ENCODE measurements around the gene TEN1.
"Not testable (repeated sequence)": the region's sequence is repeated elsewhere in the genome, so short reads cannot be mapped to it uniquely, and the experiment has no call there.

The TEN1 gene

GRCh38 chr17:76025294-76025693, 46.3 kb downstream of the TEN1 start:
- no peak for DNase-seq (ENCODE audit: low read depth in 2 of 2)

GRCh38 chr17:76026714-76027158, 47.7 kb downstream of the TEN1 start:
- no peak for DNase-seq (ENCODE audit: low read depth in 2 of 2)

- DNase-seq (ENCODE audit: low read depth in 2 of 2) = no peak
Observed at GRCh38 chr17:76027159-76027839, 48.3 kb downstream of the TEN1 start, which contains the start of gene EVPL. Gene EVPL (minus strand): TSS chr17:76027306. CDS start chr17:76027198, 108 bp downstream.

GRCh38 chr17:76032073-76032779, 53.2 kb downstream of the TEN1 start:
- DNase-seq (ENCODE audit: low read depth in 2 of 2) = no peak

DNA sequence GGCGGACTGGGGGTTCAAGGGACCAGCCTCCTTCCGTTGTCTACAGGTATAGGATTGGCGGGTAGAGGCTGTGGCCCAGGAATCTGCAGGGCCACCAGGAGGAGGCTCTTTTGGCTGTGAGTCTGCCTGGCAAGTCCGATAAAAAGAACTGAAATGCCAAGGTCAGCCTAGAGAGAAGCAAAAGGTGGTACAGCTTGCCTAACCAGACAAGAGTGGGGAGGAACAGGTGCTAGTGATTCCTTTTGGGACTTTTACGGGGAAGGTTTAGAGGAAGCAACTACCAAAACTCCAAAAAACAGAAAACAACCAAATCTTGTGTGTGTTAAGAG, 53.7 kb downstream of the TEN1 start:
- DNase-seq (ENCODE audit: low read depth in 2 of 2) = no peak

GRCh38 chr17:76033139-76033538, 54.1 kb downstream of the TEN1 start:
- no peak for DNase-seq (ENCODE audit: low read depth in 2 of 2)

DNA sequence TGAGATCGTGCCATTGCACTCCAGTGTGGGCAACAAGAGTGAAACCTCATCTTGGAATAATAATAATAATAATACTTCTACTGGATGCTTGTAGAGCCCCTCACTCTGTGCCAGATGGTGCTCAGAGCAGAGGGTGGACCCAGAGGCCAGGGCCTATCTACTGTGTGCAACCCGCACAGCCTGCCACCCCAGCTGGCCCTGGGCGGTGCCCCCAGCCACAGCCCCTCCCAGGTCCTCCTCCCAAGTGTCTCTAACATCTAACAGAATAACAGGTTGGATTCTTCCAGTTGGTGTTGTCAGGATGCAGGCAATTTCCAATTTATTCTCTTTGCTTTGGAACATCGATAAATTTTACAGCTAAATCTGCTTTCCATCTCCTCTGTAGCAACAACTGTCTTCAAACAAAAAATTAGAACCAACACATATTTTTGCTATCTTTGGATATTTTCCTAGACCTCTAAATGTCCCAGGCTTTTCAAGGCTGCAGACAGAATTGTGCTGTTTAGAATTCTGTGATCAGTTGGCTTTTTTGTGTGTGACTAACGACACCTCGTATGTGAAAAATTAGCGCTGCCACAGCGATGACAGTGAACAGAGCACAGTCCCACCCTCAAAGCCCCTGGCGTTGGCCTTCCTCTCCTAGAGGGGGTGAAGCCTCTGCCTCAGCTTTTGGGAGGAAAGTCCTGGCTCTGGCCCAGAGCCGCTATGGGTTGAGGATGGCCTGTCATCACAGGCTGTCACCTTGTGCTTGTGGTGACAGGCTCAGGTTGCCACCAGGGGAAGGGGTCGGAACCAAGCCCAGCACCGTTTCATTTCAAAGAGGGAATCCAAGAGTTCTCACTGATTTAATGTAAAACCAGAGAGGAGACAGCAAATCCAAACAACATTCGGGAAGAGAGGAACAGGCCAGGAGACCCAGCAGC, 55.6 kb downstream of the TEN1 start:
- DNase-seq (ENCODE audit: low read depth in 2 of 2) = no peak

- DNase-seq (ENCODE audit: low read depth in 2 of 2) = no peak
Observed at GRCh38 chr17:76036497-76037261, 57.6 kb downstream of the TEN1 start.

GRCh38 chr17:76038050-76038449, 59.0 kb downstream of the TEN1 start:
- no peak for DNase-seq (ENCODE audit: low read depth in 2 of 2)

DNA sequence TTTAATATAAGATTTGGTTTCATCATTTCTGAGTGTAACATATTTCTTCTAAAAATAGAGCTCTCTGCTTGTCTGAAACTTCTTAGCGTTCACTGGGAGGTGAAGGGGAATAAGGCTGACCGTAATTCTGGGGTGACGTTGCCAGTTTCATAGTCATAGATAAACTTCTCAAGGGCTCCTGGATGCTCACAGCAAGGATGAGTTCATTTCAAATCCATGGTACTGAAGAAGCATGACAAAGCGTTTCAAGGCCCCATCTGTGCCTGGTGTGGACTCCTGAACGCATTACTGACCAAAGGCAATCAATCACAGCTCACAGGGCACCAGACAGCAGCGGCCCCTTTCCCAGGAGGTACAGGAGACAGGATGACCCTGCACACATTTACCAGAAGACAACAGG, 60.1 kb downstream of the TEN1 start:
- DNase-seq (ENCODE audit: low read depth in 2 of 2) = no peak

GRCh38 chr17:76040376-76040775, 61.3 kb downstream of the TEN1 start:
- no peak for DNase-seq (ENCODE audit: low read depth in 2 of 2)

- DNase-seq (ENCODE audit: low read depth in 2 of 2) = not testable (repeated sequence)
Observed at GRCh38 chr17:76042868-76043267, 63.8 kb downstream of the TEN1 start.

DNA sequence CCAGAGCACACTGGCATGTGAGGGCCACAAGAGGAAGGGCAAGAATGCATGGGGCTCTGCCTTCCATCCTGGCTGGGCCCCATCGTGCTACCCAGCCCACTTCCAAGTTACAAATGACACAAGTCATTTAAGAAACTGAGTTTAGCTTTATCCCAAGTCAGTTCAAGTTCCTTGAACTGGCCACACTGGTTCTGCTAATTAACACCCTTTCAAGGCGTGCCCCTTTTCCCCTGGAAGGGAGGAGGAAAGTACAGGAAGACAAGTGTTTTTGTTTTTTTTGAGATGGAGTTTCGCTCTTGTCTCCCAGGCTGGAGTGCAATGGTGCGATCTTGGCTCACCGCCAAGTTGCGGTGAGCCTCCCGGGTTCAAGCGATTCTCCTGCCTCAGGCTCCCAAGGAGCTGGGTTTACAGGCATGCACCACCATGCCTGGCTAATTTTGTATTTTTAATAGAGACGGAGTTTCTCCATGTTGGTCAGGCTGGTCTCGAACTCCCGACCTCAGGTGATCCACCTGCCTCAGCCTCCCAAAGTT, 65.5 kb downstream of the TEN1 start:
- not testable (repeated sequence) for DNase-seq (ENCODE audit: low read depth in 2 of 2)

DNA sequence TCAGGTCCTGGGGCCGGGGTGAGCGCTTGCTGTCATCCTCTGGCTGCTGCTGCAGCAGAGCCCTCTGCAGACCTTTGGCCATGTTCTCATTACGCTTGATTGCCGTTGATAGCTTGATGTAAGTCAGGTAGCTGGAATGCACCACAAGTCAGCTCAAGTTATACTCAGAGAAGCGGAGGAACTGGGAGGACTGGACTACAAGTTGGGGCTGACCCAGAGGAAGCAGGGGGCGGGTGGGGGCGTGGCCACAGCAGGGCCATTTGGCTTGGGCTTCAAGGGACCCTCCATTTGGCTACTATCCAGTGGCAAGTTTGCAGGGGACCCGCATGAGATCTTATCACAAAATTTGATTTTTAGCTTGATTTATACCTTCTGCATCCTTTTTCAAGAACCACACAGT, 67.0 kb downstream of the TEN1 start:
- DNase-seq (ENCODE audit: low read depth in 2 of 2) = no peak

- DNase-seq (ENCODE audit: low read depth in 2 of 2) = no peak
Observed at GRCh38 chr17:76048025-76048605, 69.1 kb downstream of the TEN1 start.

- DNase-seq (ENCODE audit: low read depth in 2 of 2) = no peak
Observed at GRCh38 chr17:76048711-76049110, 69.7 kb downstream of the TEN1 start.

DNA sequence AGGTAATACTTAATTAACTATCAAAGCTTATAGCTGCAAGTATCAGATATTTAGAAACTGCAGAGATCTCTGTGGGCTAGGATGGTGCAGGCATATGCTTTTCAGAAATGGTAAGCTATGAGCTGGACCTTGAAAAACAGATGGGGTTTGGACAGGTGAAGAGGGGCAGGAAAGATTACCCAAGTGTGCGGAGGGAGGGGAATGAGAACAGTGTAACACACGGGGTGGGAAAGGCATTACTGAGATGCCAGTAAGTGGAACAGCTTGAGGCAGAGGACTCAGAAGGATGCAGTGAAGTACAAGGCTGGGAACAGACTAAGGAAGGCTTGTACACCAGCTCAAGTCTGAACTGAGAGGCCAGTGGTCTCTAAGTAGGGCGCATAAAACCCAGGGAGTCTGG, 70.2 kb downstream of the TEN1 start:
- DNase-seq (ENCODE audit: low read depth in 2 of 2) = no peak

DNA sequence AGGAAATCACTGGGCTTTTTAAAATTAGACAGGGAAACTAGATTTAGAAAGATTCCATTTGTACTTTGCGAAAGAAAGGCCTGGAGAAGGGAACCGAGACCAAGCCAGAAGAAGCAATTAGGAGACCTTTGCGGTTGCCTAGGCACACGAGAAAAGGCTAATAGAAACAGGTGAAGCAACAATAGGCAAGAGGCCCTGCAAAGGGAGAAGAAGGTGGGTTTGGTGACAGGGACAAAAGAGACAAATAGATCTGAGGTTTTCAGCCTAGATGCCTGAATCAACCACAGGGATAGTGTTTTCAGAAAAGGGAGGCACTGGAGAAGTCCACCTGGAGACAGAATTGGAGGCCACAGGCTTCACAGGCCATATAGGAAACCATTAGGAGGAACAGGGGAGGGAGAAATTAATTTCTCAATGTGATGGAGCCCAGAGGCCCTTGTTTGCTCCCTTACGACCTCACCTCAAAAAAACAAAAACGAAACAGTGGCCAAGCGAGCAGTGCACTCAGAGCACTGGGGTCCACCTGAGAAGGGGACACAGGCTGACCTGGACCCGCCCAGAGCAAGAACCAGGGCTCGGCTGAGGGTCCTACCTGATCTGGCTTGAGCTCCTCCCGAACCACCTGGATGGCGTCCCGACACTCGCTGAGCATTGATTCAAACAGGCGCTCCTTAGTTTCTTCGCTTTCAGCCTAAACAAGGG, 70.9 kb downstream of the TEN1 start:
- no peak for DNase-seq (ENCODE audit: low read depth in 2 of 2)
